K562 (cell line): ENCODE results near the gene MPZL1. TPM values are rescaled to one million over a fixed set of nuclear protein-coding genes. Genes with fewer than 3 reads are reported as not detected.

Source experiments
- ARID1B ChIP-seq: fragments of 450-650 bp; IDR thresholded peaks from 2 replicates; pipeline ENCODE4 v1.6.1; 2016; ENCODE audit warnings: antibody characterized with exemption, mild to moderate bottlenecking, inconsistent platforms
- BCLAF1 ChIP-seq, 2 experiments: fragments of 450-650 bp in 1 of 2; IDR thresholded peaks; 2 replicates each; pipeline ENCODE4 v1.6.1; 2011 to 2017; ENCODE audit warnings: low read depth in 2 of 2, antibody characterized with exemption in 1 of 2, borderline replicate concordance in 1 of 2, low read length in 1 of 2, mild to moderate bottlenecking in 1 of 2, mixed read lengths in 1 of 2; ENCODE audit not compliant: control insufficient read depth in 1 of 2
- CUX1 ChIP-seq: fragments of 200-800 bp; sonication (Bioruptor generic); IDR thresholded peaks from 2 replicates; pipeline ENCODE4 v1.6.1; 2016; ENCODE audit warnings: missing genetic modification characterization, missing compliant biosample characterization
- ETS1 ChIP-seq: conservative IDR thresholded peaks from 2 replicates; pipeline ENCODE4 v1.6.1; 2011; ENCODE audit warnings: low read depth, mild to moderate bottlenecking, low read length; ENCODE audit not compliant: control insufficient read depth
- KDM5B ChIP-seq: fragments of 200-600 bp; sonication (generic); IDR thresholded peaks from 2 replicates; pipeline ENCODE4 v1.6.1; 2012; ENCODE audit warnings: low read depth, mild to moderate bottlenecking, moderate library complexity, low read length, control low read depth, inconsistent platforms; ENCODE audit not compliant: insufficient replicate concordance
- KLF1 ChIP-seq: fragments of 450-650 bp; IDR thresholded peaks from 2 replicates; pipeline ENCODE4 v1.6.1; 2016; ENCODE audit warnings: missing genetic modification characterization, missing compliant biosample characterization
- MTA2 ChIP-seq: fragments of 450-650 bp; IDR thresholded peaks from 2 replicates; pipeline ENCODE4 v1.6.1; 2016; ENCODE audit warnings: low read depth
- NUFIP1 ChIP-seq: fragments of 450-650 bp; IDR thresholded peaks from 2 replicates; pipeline ENCODE4 v1.6.1; 2018; ENCODE audit not compliant: partially characterized antibody
- POLR2AphosphoS2 ChIP-seq: IDR thresholded peaks from 2 replicates; pipeline ENCODE4 v1.6.1; 2012; ENCODE audit warnings: low read length, improper control_type of control experiment
- RBM14 ChIP-seq: fragments of 200-400 bp; formaldehyde crosslinking; IDR thresholded peaks from 2 replicates; pipeline ENCODE4 v1.6.1; 2018; ENCODE audit warnings: low read depth, mild to moderate bottlenecking, low read length, moderate library complexity, borderline replicate concordance; ENCODE audit not compliant: insufficient read depth
- SAFB ChIP-seq: fragments of 200-400 bp; formaldehyde crosslinking; IDR thresholded peaks from 2 replicates; pipeline ENCODE4 v1.6.1; 2017; ENCODE audit warnings: low read depth, low read length, borderline replicate concordance
- SETDB1 ChIP-seq: IDR thresholded peaks from one replicate; pipeline ENCODE4 v1.6.1; 2012; ENCODE audit warnings: low read length, control low read depth, inconsistent platforms
- SIN3B ChIP-seq: fragments of 450-650 bp; IDR thresholded peaks from 2 replicates; pipeline ENCODE4 v1.6.1; 2017; ENCODE audit warnings: low read depth, mild to moderate bottlenecking, moderate library complexity
- SMAD1 ChIP-seq: fragments of 150-350 bp; IDR thresholded peaks from 2 replicates; pipeline ENCODE4 v1.6.1; 2014; ENCODE audit warnings: low read length, low read depth; ENCODE audit not compliant: partially characterized antibody
- SNIP1 ChIP-seq: fragments of 450-650 bp; IDR thresholded peaks from 2 replicates; pipeline ENCODE4 v1.7.1; 2017; ENCODE audit warnings: low read depth, mild to moderate bottlenecking
- WHSC1 ChIP-seq: IDR thresholded peaks from one replicate; pipeline ENCODE4 v1.6.1; 2012; ENCODE audit warnings: low read length, control low read depth, inconsistent platforms
- ZNF175 ChIP-seq: fragments of 200-800 bp; sonication (Bioruptor generic); IDR thresholded peaks from 2 replicates; pipeline ENCODE4 v1.6.1; 2016; ENCODE audit warnings: low read depth, mild to moderate bottlenecking, missing genetic modification characterization, missing compliant biosample characterization
- ZNF217 ChIP-seq: sonication (generic); formaldehyde crosslinking; IDR thresholded peaks from 2 replicates; pipeline ENCODE4 v1.8.0; 2022; ENCODE audit warnings: mild to moderate bottlenecking, missing genetic modification reagents
- ZNF644 ChIP-seq: fragments of 200-800 bp; sonication (Bioruptor generic); IDR thresholded peaks from 2 replicates; pipeline ENCODE4 v1.6.1; 2016; ENCODE audit warnings: low read depth, missing genetic modification characterization, missing compliant biosample characterization
- polyA plus RNA-seq, 8 experiments: library from polyadenylated mRNA; depleted of rRNA in 4 of 8; stranded (reverse) in 5 of 8; unstranded in 3 of 8; fragments of >200 nt; fragmentation: Nextera tagmentation in 2 of 8; fragmentation: Illumina TruSeq in 1 of 8; extraction: Ambion mirVana in 2 of 8; extraction: Trizol in 1 of 8; gene quantifications; 2 replicates each; pipeline versions ENCODE4 v1.2.1 to v1.2.3, GENCODE V29; 2011 to 2014; ENCODE audit warnings: inconsistent platforms in 1 of 8, missing spikeins in 1 of 8
- total RNA-seq, 7 experiments: library from RNA; depleted of rRNA in 6 of 7; stranded (reverse); fragments of >200 nt in 6 of 7; fragmentation: Illumina TruSeq in 2 of 7; extraction: Trizol in 2 of 7; gene quantifications; 2 replicates each; pipeline versions ENCODE4 v1.2.1 to v1.2.3, GENCODE V29; 2011 to 2021; ENCODE audit warnings: low replicate concordance in 1 of 7

MPZL1 gene
- total and polyA plus RNA-seq, 9 of the 15 experiments (the other 6 are each of a cell fraction or from before 2014, with no cell fraction given), result 14.5 to 153 (median 66.5) TPM

GRCh38 chr1:167820684-167821355 lies 99.0 kb downstream of the MPZL1 start (continued):
- TF ChIP-seq ETS1 (no peak), NUFIP1 (no peak), ZNF217 (CRISPR knock-in tag) (no peak), MTA2 (0 out of 2 replicates have a peak, but pooled peaks have one; percentile 22), RBM14 (no peak), ZNF175 (CRISPR knock-in tag) (peak; percentile 18; the same call in 1 of the 2 replicates), ARID1B (no peak), SIN3B (no peak), SNIP1 (no peak), WHSC1 (no peak), BCLAF1 (IDR thresholded peaks at IDR 0.05; ENCODE audit: borderline replicate concordance in 1 of 2, control insufficient read depth in 1 of 2, low read depth in 2 of 2, low read length in 1 of 2) (no peak), SETDB1 (no peak), SMAD1 (no peak), SAFB (no peak), POLR2AphosphoS2 (no peak), KDM5B (peak; percentile 40), CUX1 (CRISPR knock-in tag) (no peak; the same call in 1 of the 2 replicates), KLF1 (tag) (no peak), ZNF644 (peak; percentile 56; the same call in 1 of the 2 replicates)
